H1 (cell line): ENCODE measurements around the gene CD180. TPM values are rescaled to one million over a fixed set of nuclear protein-coding genes. Genes with fewer than 3 reads are reported as not detected.

Source experiments
- CTCF ChIA-PET: fragments of 300-600 bp; sonication (Branson Sonifier 250); formaldehyde crosslinking; loops from one replicate; lab custom pipeline; 2021; ENCODE audit not compliant: partially characterized antibody; lab: Charles Lee
- POLR2A ChIA-PET: fragments of 300-600 bp; sonication (Branson Sonifier 250); formaldehyde crosslinking; loops from one replicate; lab custom pipeline; 2021; ENCODE audit warnings: inconsistent platforms; ENCODE audit not compliant: partially characterized antibody; lab: Charles Lee
- DNase-seq, 2 experiments: peaks; one replicate each; pipeline versions ENCODE4 v3.0.0 to v3.0.0-alpha.2; 2010 to 2022; ENCODE audit warnings: low spot score in 2 of 2, low read depth in 1 of 2, mixed read lengths in 1 of 2
- FAIRE-seq: peaks from 2 replicates; lab custom pipeline; 2011; peaks lifted over from hg19 to GRCh38; lab: Jason Lieb, UNC
- H2AFZ ChIP-seq: 2 replicates; pipeline ENCODE4 v1.8.1; 2012; ENCODE audit warnings: low read length, inconsistent platforms
- H2AK5ac ChIP-seq: 2 replicates; pipeline ENCODE4 v1.6.1; 2013; ENCODE audit warnings: low read depth, low read length
- H2BK120ac ChIP-seq: replicated peaks from 2 replicates; pipeline ENCODE3; 2013; ENCODE audit warnings: low read depth, low read length, inconsistent platforms
- H2BK12ac ChIP-seq: 2 replicates; pipeline ENCODE4 v1.6.1; 2013; ENCODE audit warnings: low read depth, low read length
- H2BK15ac ChIP-seq: 2 replicates; pipeline ENCODE4 v1.6.1; 2013; ENCODE audit warnings: low read length
- H2BK20ac ChIP-seq: 2 replicates; pipeline ENCODE4 v1.6.1; 2013; ENCODE audit warnings: low read length
- H2BK5ac ChIP-seq: 2 replicates; pipeline ENCODE4 v1.6.1; 2013; ENCODE audit warnings: low read depth, low read length
- H3K14ac ChIP-seq: 2 replicates; pipeline ENCODE4 v1.6.1; 2013; ENCODE audit warnings: inconsistent platforms; ENCODE audit not compliant: insufficient read length
- H3K18ac ChIP-seq: 2 replicates; pipeline ENCODE4 v1.6.1; 2013; ENCODE audit warnings: low read length; ENCODE audit errors: extremely low read depth
- H3K23ac ChIP-seq: 2 replicates; pipeline ENCODE4 v1.6.1; 2013; ENCODE audit warnings: inconsistent platforms; ENCODE audit not compliant: insufficient read length
- H3K23me2 ChIP-seq: 2 replicates; pipeline ENCODE4 v1.6.1; 2013; ENCODE audit warnings: low read depth, low read length
- H3K27ac ChIP-seq: 2 replicates; pipeline ENCODE4 v1.6.1; 2011; ENCODE audit warnings: low read depth, low read length, inconsistent platforms
- H3K27me3 ChIP-seq, 4 experiments: replicated peaks in 1 of 4; 1 replicate in 1 of 4; 2 replicates in 3 of 4; pipeline versions ENCODE4 v1.6.1 to v1.8.1; 2011 to 2013; ENCODE audit warnings: low read length in 3 of 4, mild to moderate bottlenecking in 3 of 4, inconsistent platforms in 2 of 4, mixed read lengths in 2 of 4, moderate library complexity in 1 of 4; ENCODE audit not compliant: control insufficient read depth in 3 of 4, insufficient read depth in 3 of 4; ENCODE audit errors: extremely low read depth in 1 of 4
- H3K36me3 ChIP-seq, 4 experiments: 2 replicates each; pipeline versions ENCODE4 v1.6.1 to v1.8.1; 2011 to 2013; ENCODE audit warnings: mild to moderate bottlenecking in 4 of 4, low read length in 3 of 4, moderate library complexity in 2 of 4, control low read depth in 1 of 4, inconsistent platforms in 1 of 4; ENCODE audit not compliant: insufficient read depth in 4 of 4, control insufficient read depth in 2 of 4
- H3K4ac ChIP-seq: replicated peaks from 2 replicates; pipeline ENCODE3; 2013; ENCODE audit warnings: low read length, low read depth, mixed read lengths, inconsistent platforms; ENCODE audit not compliant: insufficient read length
- H3K4me1 ChIP-seq, 4 experiments: replicated peaks in 1 of 4; 1 replicate in 1 of 4; 2 replicates in 3 of 4; pipeline versions ENCODE4 v1.6.1 to v1.8.1; 2011 to 2013; ENCODE audit warnings: low read length in 3 of 4, inconsistent platforms in 2 of 4, mixed read lengths in 1 of 4; ENCODE audit not compliant: insufficient read depth in 4 of 4, control insufficient read depth in 3 of 4
- H3K4me2 ChIP-seq, 2 experiments: 2 replicates each; pipeline versions ENCODE4 v1.6.1 to v1.8.1; 2011 to 2013; ENCODE audit warnings: low read depth in 2 of 2, low read length in 2 of 2, control low read depth in 1 of 2, inconsistent platforms in 1 of 2, mild to moderate bottlenecking in 1 of 2; ENCODE audit not compliant: insufficient read depth in 1 of 2
- H3K4me3 ChIP-seq, 4 experiments: fragments of 200-600, 300-600 bp in 1 of 4; sonication (generic), shearing (Covaris generic), sonication (Bioruptor Twin) in 1 of 4; 2 replicates each; pipeline versions ENCODE4 v1.5.1 to v1.8.1; 2011 to 2016; ENCODE audit warnings: low read length in 4 of 4, low read depth in 3 of 4, control low read depth in 2 of 4, inconsistent platforms in 2 of 4, mild to moderate bottlenecking in 2 of 4, mixed read lengths in 1 of 4, moderate library complexity in 1 of 4; ENCODE audit not compliant: insufficient read depth in 2 of 4; ENCODE audit errors: extremely low read depth in 1 of 4
- H3K56ac ChIP-seq: replicated peaks from 2 replicates; pipeline ENCODE3; 2013; ENCODE audit warnings: low read depth, mild to moderate bottlenecking, mixed read lengths, low read length, inconsistent platforms; ENCODE audit not compliant: insufficient read length
- H3K79me1 ChIP-seq: 2 replicates; pipeline ENCODE4 v1.6.1; 2013; ENCODE audit warnings: low read depth, low read length, control low read depth
- H3K79me2 ChIP-seq, 2 experiments: 2 replicates each; pipeline versions ENCODE4 v1.6.1 to v1.8.1; 2012 to 2013; ENCODE audit warnings: low read length in 2 of 2, mild to moderate bottlenecking in 2 of 2, inconsistent platforms in 1 of 2; ENCODE audit not compliant: insufficient read depth in 2 of 2, control insufficient read depth in 1 of 2
- H3K9ac ChIP-seq, 4 experiments: replicated peaks in 1 of 4; 1 replicate in 1 of 4; 2 replicates in 3 of 4; pipeline versions ENCODE4 v1.6.1 to v1.8.1; 2011 to 2013; ENCODE audit warnings: low read depth in 3 of 4, low read length in 3 of 4, control low read depth in 2 of 4, mild to moderate bottlenecking in 2 of 4, moderate library complexity in 2 of 4, inconsistent platforms in 1 of 4; ENCODE audit errors: extremely low read depth in 1 of 4
- H3K9me3 ChIP-seq, 2 experiments: 2 replicates each; pipeline versions ENCODE4 v1.6.1 to v1.8.1; 2012 to 2013; ENCODE audit warnings: mild to moderate bottlenecking in 2 of 2, moderate library complexity in 2 of 2, control low read depth in 1 of 2, inconsistent platforms in 1 of 2, low read depth in 1 of 2, low read length in 1 of 2, mixed read lengths in 1 of 2; ENCODE audit not compliant: insufficient read depth in 2 of 2
- H4K20me1 ChIP-seq, 2 experiments: replicated peaks in 1 of 2; 2 replicates each; pipeline versions ENCODE3 to v1.8.1; 2011 to 2013; ENCODE audit warnings: inconsistent platforms in 2 of 2, low read length in 2 of 2, mild to moderate bottlenecking in 1 of 2; ENCODE audit not compliant: insufficient read depth in 2 of 2, control insufficient read depth in 1 of 2
- H4K5ac ChIP-seq: 2 replicates; pipeline ENCODE4 v1.6.1; 2013; ENCODE audit warnings: low read length, low read depth, mixed read lengths, inconsistent platforms; ENCODE audit not compliant: insufficient read length
- H4K8ac ChIP-seq: 2 replicates; pipeline ENCODE4 v1.8.0; 2013; ENCODE audit warnings: mild to moderate bottlenecking, moderate library complexity, low read length, inconsistent platforms; ENCODE audit not compliant: insufficient read depth; ENCODE audit errors: extremely low read depth
- H4K91ac ChIP-seq: replicated peaks from 2 replicates; pipeline ENCODE3; 2013; ENCODE audit warnings: low read length, mixed read lengths, inconsistent platforms; ENCODE audit not compliant: insufficient read length
- HDAC2 ChIP-seq, 2 experiments: fragments of 300-600 bp in 1 of 2; sonication (generic) in 1 of 2; IDR thresholded peaks; 2 replicates each; pipeline ENCODE4 v1.6.1; 2011 to 2012; ENCODE audit warnings: low read depth in 2 of 2, low read length in 2 of 2, mild to moderate bottlenecking in 2 of 2, moderate library complexity in 2 of 2, borderline replicate concordance in 1 of 2, inconsistent platforms in 1 of 2
- PHF8 ChIP-seq: fragments of 200-600 bp; sonication (generic); conservative IDR thresholded peaks from 2 replicates; pipeline ENCODE4 v1.7.1; 2012; ENCODE audit warnings: low read depth, mild to moderate bottlenecking, inconsistent platforms, low read length, moderate library complexity
- RXRA ChIP-seq: IDR thresholded peaks from 2 replicates; pipeline ENCODE4 v1.6.1; 2011; ENCODE audit warnings: low read depth, mild to moderate bottlenecking, low read length, moderate library complexity; ENCODE audit not compliant: insufficient read depth
- SP1 ChIP-seq: IDR thresholded peaks from 2 replicates; pipeline ENCODE4 v1.6.1; 2011; ENCODE audit warnings: low read depth, low read length
- TEAD4 ChIP-seq: IDR thresholded peaks from 2 replicates; pipeline ENCODE4 v1.6.1; 2012; ENCODE audit warnings: low read depth, low read length, inconsistent platforms, mixed read lengths
- WGBS, 2 experiments: shearing (Covaris generic) in 1 of 2; methylation state at CpG; one replicate each; pipeline versions ENCODE4 v1.1.6 to v1.1.7; 2013 to 2015; ENCODE audit warnings: low lambda C conversion rate in 2 of 2, mixed read lengths in 2 of 2, inconsistent platforms in 1 of 2, low coverage in 1 of 2, missing lambda C conversion rate in 1 of 2; ENCODE audit not compliant: insufficient replicate concordance in 2 of 2, insufficient coverage in 1 of 2, insufficient read length in 1 of 2; ENCODE audit errors: extremely low coverage in 1 of 2, missing lambda C conversion rate in 1 of 2; 5-methylcytosine and 5-hydroxymethylcytosine counted together
- polyA plus RNA-seq, 7 experiments: library from polyadenylated mRNA; depleted of rRNA in 3 of 7; stranded (reverse) in 5 of 7; unstranded in 2 of 7; fragments of >200 nt in 5 of 7; fragments of 200-250 nt in 2 of 7; gene quantifications; 1 replicate in 5 of 7; 2 replicates in 1 of 7; 4 replicates in 1 of 7; pipeline versions ENCODE4 v1.2.1 to v1.2.3, GENCODE V29; 2011 to 2013; ENCODE audit warnings: missing spikeins in 2 of 7, mixed read lengths in 2 of 7
- total RNA-seq: library from RNA; stranded (reverse); fragmentation: NEBNext Ultra II Directional; extraction: Animal tissue kit (Norgen Biotek cat#: 25700); gene quantifications from 2 replicates; pipeline ENCODE4 v1.2.1, GENCODE V29; 2021

CD180 gene
- total and polyA plus RNA-seq, 2 of the 8 experiments (the other 6 are each of a cell fraction or from before 2014, with no cell fraction given) = not detected

GRCh38 chr5:67190861-67191260 lies 5.7 kb downstream of the CD180 start:
- no peak overlapping the region for H3K23ac ChIP-seq
- no peak overlapping the region for H2BK20ac ChIP-seq
- H3K4me3 ChIP-seq = no peak overlapping the region
- H3K56ac ChIP-seq = no peak overlapping the region
- no peaks in the 10 kb centered on the region for H4K20me1 ChIP-seq
- H3K9me3 ChIP-seq = peaks cover 0 to 7% of the 10 kb centered on the region in 2 experiments; a peak in 1 of 4 replicates
- ChIA-PET CTCF (interaction anchor here (1.0 to 1.1 kb wide), 2 partner anchors 13 to 21 kb away, joined by 3 to 4 read pairs; no protein-coding TSS in a partner anchor), POLR2A (interaction anchor here (0.7 kb wide), 1 partner anchor 25 kb away, joined by 3 read pairs; no protein-coding TSS in a partner anchor)
- no peaks in the 10 kb centered on the region for H3K79me2 ChIP-seq
- FAIRE-seq (peak; percentile 13), DNase-seq (no peak)
- H3K4me1 ChIP-seq = peaks cover 0 to 11% (median 3%) of the 10 kb centered on the region in 4 experiments; a peak in 3 of 7 replicates
- no peak overlapping the region for H3K4me2 ChIP-seq
- TF ChIP-seq HDAC2 (IDR thresholded peaks at IDR 0.05; ENCODE audit: borderline replicate concordance in 1 of 2, low read depth in 2 of 2, low read length in 2 of 2) = no peak
- TF ChIP-seq PHF8 = no peak
- TF ChIP-seq SP1 = no peak
- 0 out of 2 replicates have a peak, but pooled peaks have one; percentile 44 for TF ChIP-seq TEAD4
- TF ChIP-seq RXRA = no peak
- H2BK15ac ChIP-seq = peak overlapping the region; percentile 53; the same call in 1 of the 2 replicates
- H3K23me2 ChIP-seq = no peaks in the 10 kb centered on the region
- H3K27me3 ChIP-seq = no peaks in the 10 kb centered on the region
- no peaks in the 10 kb centered on the region for H3K36me3 ChIP-seq
- no peak overlapping the region for H2BK120ac ChIP-seq
- H2BK5ac ChIP-seq = no peak overlapping the region
- no peak overlapping the region for H4K8ac ChIP-seq
- no peaks in the 10 kb centered on the region for H3K79me1 ChIP-seq
- no peak overlapping the region for H2BK12ac ChIP-seq
- H3K14ac ChIP-seq = no peak overlapping the region
- no peak overlapping the region for H3K4ac ChIP-seq
- H2AFZ ChIP-seq = peak overlapping the region; percentile 40
- 66% methylated on average over 5 of the region's 5 CpGs; no CpG with 5 or more reads in 1 of the 2 experiments for WGBS, 2 experiments
- H3K9ac ChIP-seq = no peak overlapping the region
- H4K91ac ChIP-seq = no peak overlapping the region
- no peak overlapping the region for H4K5ac ChIP-seq
- no peak overlapping the region for H3K27ac ChIP-seq
- no peak overlapping the region for H2AK5ac ChIP-seq
- H3K18ac ChIP-seq = no peak overlapping the region; the same call in 1 of the 2 replicates
